ENCODE data around the gene IMMP2L. TPM values are rescaled to one million over a fixed set of nuclear protein-coding genes. Genes with fewer than 3 reads are reported as not detected.
A peak's percentile ranks its signal among the peaks of the same experiment; 100 is the strongest.

Gene IMMP2L
- total RNA-seq, 1 donor, result 19.9 TPM

- Histone ChIP-seq H3K4me3 (ENCODE audit: insufficient read depth, low read length) (no peak overlapping the region), H3K9me3 (ENCODE audit: low read depth, low read length) (no peaks in the 10 kb centered on the region), H2AFZ (ENCODE audit: low read length) (no peak overlapping the region), H3K4me1 (ENCODE audit: insufficient read depth, low read length) (no peaks in the 10 kb centered on the region), H3K4me2 (ENCODE audit: insufficient read depth, low read length) (no peak overlapping the region), H4K20me1 (ENCODE audit: insufficient read depth, low read length) (no peaks in the 10 kb centered on the region), H3K79me2 (ENCODE audit: insufficient read depth, low read length) (no peaks in the 10 kb centered on the region), H3K27ac (ENCODE audit: low read depth, low read length) (no peak overlapping the region), H3K27me3 (ENCODE audit: insufficient read depth, low read length) (no peaks in the 10 kb centered on the region), H3K36me3 (ENCODE audit: insufficient read depth, low read length) (no peaks in the 10 kb centered on the region)
- DNase-seq (ENCODE audit: insufficient read length, low spot score, missing footprints), result no peak
- no peak for TF ChIP-seq CTCF (IDR thresholded peaks at IDR 0.05; ENCODE audit: extremely low read depth, low read depth, low read length)
These were observed 530.4 kb downstream of the IMMP2L start for GRCh38 chr7:111031916-111032315.

- H3K79me2 ChIP-seq (ENCODE audit: insufficient read depth, low read length), result no peaks in the 10 kb centered on the region
- no peaks in the 10 kb centered on the region for H4K20me1 ChIP-seq (ENCODE audit: insufficient read depth, low read length)
- H2AFZ ChIP-seq (ENCODE audit: low read length), result no peak overlapping the region
- no peaks in the 10 kb centered on the region for H3K4me1 ChIP-seq (ENCODE audit: insufficient read depth, low read length)
- TF ChIP-seq CTCF (IDR thresholded peaks at IDR 0.05; ENCODE audit: extremely low read depth, low read depth, low read length), result no peak
- H3K27ac ChIP-seq (ENCODE audit: low read depth, low read length), result no peak overlapping the region
- H3K4me2 ChIP-seq (ENCODE audit: insufficient read depth, low read length), result no peak overlapping the region
- no peak overlapping the region for H3K4me3 ChIP-seq (ENCODE audit: insufficient read depth, low read length)
- H3K36me3 ChIP-seq (ENCODE audit: insufficient read depth, low read length), result no peaks in the 10 kb centered on the region
- no peak for DNase-seq (ENCODE audit: insufficient read length, low spot score, missing footprints)
- H3K27me3 ChIP-seq (ENCODE audit: insufficient read depth, low read length), result no peaks in the 10 kb centered on the region
- no peaks in the 10 kb centered on the region for H3K9me3 ChIP-seq (ENCODE audit: low read depth, low read length)
These were observed 532.0 kb downstream of the IMMP2L start for GRCh38 chr7:111030336-111030735.

GRCh38 chr7:111029574-111030251, 532.6 kb downstream of the IMMP2L start:
- Histone ChIP-seq H3K79me2 (ENCODE audit: insufficient read depth, low read length) (no peaks in the 10 kb centered on the region), H3K4me2 (ENCODE audit: insufficient read depth, low read length) (peak overlapping the region; percentile 26), H2AFZ (ENCODE audit: low read length) (no peak overlapping the region), H3K4me3 (ENCODE audit: insufficient read depth, low read length) (no peak overlapping the region), H3K27me3 (ENCODE audit: insufficient read depth, low read length) (no peaks in the 10 kb centered on the region), H3K36me3 (ENCODE audit: insufficient read depth, low read length) (no peaks in the 10 kb centered on the region), H3K27ac (ENCODE audit: low read depth, low read length) (no peak overlapping the region), H4K20me1 (ENCODE audit: insufficient read depth, low read length) (no peaks in the 10 kb centered on the region), H3K4me1 (ENCODE audit: insufficient read depth, low read length) (no peaks in the 10 kb centered on the region), H3K9me3 (ENCODE audit: low read depth, low read length) (no peaks in the 10 kb centered on the region)
- TF ChIP-seq CTCF (IDR thresholded peaks at IDR 0.05; ENCODE audit: extremely low read depth, low read depth, low read length), result no peak
- DNase-seq (ENCODE audit: insufficient read length, low spot score, missing footprints), result no peak

- H3K4me1 ChIP-seq (ENCODE audit: insufficient read depth, low read length), result no peaks in the 10 kb centered on the region
- no peaks in the 10 kb centered on the region for H3K27me3 ChIP-seq (ENCODE audit: insufficient read depth, low read length)
- H3K27ac ChIP-seq (ENCODE audit: low read depth, low read length), result no peak overlapping the region
- no peak overlapping the region for H3K4me3 ChIP-seq (ENCODE audit: insufficient read depth, low read length)
- H2AFZ ChIP-seq (ENCODE audit: low read length), result no peak overlapping the region
- TF ChIP-seq CTCF (IDR thresholded peaks at IDR 0.05; ENCODE audit: extremely low read depth, low read depth, low read length), result no peak
- no peak overlapping the region for H3K4me2 ChIP-seq (ENCODE audit: insufficient read depth, low read length)
- no peaks in the 10 kb centered on the region for H3K79me2 ChIP-seq (ENCODE audit: insufficient read depth, low read length)
- DNase-seq (ENCODE audit: insufficient read length, low spot score, missing footprints), result no peak
- H3K36me3 ChIP-seq (ENCODE audit: insufficient read depth, low read length), result no peaks in the 10 kb centered on the region
- H4K20me1 ChIP-seq (ENCODE audit: insufficient read depth, low read length), result no peaks in the 10 kb centered on the region
- no peaks in the 10 kb centered on the region for H3K9me3 ChIP-seq (ENCODE audit: low read depth, low read length)
These were observed 533.1 kb downstream of the IMMP2L start for GRCh38 chr7:111029141-111029572.

All from osteoblast (primary cell).